LNCAP (cell line): ENCODE data around the gene ZBTB38.
A peak's percentile ranks its signal among the peaks of the same experiment; 100 is the strongest.

ENCODE experiments used
- TF ChIP-seq, protein P1 (sequence below): fragments of 450-650 bp; IDR thresholded peaks from 2 replicates; pipeline ENCODE4 v1.5.1; 2017; ENCODE audit warnings: mild to moderate bottlenecking

Gene ZBTB38

DNA sequence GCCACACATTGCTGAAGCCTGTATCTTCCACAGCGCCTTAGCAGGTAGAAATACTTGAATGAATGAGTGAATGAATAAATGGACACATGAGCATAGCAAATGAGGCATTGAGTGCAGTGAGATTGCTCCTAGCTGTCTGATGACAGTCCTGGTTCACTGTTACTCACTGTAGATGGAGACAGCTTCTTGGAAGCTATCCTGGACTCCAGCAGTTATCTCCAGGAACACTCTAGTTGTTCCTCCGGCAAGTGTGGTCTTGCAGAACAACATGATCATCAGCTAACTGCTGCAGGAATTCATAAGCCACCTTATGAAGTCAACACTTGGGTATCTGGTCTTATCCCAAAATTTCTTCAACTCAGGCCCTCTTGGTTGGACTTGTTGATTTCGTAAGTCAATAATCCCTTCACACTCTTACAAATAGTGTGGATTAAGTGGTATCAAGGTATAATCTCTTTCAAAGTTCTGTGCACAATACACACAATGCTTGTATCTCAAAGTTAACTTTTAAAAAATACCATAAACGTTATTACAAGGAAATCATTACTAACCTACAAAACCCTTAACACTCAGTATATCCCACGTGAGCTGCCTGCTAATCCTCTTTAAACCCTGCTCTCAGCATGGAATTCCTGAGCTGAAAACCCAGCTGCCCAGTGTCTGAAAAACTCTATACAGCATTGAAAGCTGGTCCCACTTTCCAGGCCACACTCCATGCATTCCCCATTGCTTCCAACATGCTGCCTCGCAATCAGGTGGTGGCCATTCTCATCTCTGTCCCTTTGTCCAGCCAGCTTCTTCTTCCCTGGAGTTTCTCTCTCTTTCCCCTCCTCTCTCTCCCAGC is 14.4 kb upstream of the ZBTB38 start:
- TF ChIP-seq, protein P1, sequence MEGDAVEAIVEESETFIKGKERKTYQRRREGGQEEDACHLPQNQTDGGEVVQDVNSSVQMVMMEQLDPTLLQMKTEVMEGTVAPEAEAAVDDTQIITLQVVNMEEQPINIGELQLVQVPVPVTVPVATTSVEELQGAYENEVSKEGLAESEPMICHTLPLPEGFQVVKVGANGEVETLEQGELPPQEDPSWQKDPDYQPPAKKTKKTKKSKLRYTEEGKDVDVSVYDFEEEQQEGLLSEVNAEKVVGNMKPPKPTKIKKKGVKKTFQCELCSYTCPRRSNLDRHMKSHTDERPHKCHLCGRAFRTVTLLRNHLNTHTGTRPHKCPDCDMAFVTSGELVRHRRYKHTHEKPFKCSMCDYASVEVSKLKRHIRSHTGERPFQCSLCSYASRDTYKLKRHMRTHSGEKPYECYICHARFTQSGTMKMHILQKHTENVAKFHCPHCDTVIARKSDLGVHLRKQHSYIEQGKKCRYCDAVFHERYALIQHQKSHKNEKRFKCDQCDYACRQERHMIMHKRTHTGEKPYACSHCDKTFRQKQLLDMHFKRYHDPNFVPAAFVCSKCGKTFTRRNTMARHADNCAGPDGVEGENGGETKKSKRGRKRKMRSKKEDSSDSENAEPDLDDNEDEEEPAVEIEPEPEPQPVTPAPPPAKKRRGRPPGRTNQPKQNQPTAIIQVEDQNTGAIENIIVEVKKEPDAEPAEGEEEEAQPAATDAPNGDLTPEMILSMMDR = no peak

DNA sequence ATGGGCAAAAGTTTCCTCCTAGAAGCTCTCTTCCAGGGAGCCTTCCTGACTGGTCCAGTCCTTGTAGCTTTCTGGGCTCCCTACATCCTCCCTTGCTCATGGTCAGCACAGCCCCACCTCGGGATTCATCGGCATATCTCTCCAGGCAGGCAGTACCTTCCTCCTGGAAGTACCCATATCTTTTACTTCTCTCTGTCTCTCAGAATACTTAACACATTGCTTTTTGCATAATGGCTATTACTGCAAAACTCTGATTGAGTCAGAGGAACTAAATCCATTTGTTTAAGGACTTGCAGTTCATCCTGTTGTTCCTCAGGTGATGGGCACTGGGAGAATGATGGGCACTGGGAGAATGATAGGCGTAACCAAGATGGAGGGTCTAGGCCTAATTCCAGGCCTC is 13.8 kb upstream of the ZBTB38 start:
- TF ChIP-seq, protein P1 = no peak

DNA sequence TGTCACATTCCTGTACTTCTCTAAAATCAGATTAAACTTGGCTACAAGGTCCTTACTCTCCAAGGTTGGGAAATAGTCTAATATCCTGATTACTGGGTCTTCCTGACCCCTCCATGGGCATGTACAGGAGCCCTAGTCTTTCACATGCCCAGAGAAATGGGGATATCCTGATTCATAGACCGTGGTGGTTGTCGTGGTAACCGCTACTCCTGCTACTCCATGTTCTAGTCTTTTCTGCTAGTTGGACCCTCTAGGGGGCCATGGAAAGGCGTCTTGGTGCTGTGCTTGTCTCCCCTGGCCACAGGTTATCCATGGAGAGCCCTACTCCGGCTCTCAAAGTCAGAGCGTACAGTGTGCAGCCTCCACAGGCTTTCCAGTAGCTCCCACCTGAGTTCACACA is 13.1 kb upstream of the ZBTB38 start:
- TF ChIP-seq, protein P1 = no peak

DNA sequence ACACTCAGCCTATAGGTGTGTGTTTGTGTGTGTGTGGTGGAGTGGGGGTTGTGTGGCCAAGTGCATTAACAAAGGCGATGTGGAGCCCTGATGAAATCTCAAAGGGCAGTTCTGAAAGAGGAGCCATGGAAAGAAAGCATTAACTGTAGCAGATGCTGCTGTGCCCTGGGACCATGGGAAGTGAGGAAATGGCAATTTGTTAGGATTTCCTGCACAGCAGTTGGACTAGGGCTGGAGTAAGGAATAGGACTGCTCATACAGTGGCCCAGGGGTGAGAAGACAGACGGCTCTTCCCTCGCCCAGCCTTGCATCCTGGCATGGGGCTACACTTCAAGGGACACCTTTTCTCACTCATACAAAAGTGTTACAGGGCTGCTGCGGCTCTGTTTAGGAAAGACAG is 12.3 kb upstream of the ZBTB38 start:
- TF ChIP-seq, protein P1 = no peak

DNA sequence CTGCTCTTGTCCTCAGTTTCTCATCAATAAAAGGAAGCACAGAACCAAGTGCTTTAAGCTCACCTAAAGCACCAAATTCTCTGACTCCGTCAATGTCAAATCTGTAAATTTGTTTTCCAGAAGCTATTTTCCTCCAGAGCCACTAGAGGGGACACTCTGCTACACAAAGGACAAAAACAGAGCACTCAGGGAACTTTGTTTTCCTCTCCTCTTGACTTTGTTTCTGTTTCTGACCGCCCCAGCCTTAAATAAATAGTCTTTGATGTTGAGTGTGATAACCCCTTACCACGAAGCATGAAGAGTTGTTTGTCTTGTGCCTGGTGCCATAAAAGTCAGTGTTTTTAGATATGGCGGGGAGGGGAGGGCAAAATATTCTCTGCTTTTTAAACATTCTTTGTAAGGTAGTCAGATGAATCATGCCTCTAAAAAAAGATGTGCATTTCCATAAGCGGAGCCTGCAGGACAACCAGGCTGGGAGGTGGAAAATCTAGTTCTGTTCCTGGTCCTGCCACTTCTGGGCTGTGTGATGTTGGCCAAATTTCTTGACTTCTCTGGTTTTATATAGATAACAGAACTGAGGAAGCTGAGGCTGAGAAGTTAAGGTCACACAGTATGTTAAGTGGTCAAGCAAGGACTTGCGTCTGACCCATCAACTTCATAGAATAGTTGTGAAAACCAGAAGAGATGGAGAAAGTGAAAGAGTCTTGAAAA is 7.3 kb upstream of the ZBTB38 start:
- TF ChIP-seq, protein P1 = peak; percentile 84

DNA sequence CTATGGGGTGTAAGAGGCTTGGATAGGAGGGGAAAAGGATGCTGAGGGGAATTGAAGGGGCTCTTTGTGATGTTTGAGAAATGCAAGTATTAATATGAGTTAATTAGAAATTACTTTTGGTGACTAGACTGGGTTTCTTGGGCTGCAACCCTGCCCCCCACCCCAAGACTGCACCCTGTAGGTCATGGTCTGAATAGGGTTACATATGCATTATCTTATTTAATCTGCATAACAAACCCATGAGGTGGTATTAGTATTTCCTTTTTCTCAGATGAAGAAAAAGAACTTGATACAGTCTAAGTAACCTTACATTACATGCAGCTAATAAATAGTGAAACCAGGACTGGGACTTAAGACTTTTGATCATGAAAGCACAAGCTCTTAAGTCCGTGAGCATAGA is 5.6 kb upstream of the ZBTB38 start:
- TF ChIP-seq, protein P1 = no peak

DNA sequence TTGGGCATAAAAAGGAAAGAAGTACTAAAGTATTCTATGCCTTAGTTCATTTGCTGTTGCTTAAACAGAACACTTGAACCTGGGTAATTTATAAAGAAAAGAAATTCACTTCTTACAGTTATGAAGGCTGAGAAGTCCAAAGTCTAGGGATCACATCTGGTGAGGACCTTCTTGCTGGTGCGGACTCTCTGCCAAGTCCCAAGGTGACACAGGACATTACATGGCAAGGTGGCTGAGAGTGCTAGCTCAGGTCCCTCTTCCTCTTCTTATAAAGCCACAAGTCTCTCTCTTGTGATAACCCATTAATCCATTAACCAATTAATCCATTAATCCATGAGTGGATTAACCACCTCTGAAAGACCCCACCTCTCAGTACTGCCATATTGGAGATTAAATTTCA is 3.1 kb upstream of the ZBTB38 start:
- TF ChIP-seq, protein P1 = no peak
